Neural cell (in vitro differentiated cells): ENCODE measurements around the gene TGFBR3. TPM values are rescaled to one million over a fixed set of nuclear protein-coding genes. Genes with fewer than 3 reads are reported as not detected.

Source experiments
- H2AFZ ChIP-seq: fragments of 200-600, 300-800 bp; sonication (generic), shearing (Covaris generic); 2 replicates; pipeline ENCODE4 v1.6.0; 2014; ENCODE audit warnings: low read depth, mild to moderate bottlenecking, antibody characterized with exemption, low read length, moderate library complexity
- H3F3A ChIP-seq: fragments of 200-600 bp; shearing (Covaris generic); 2 replicates; pipeline ENCODE4 v1.6.1; 2016; ENCODE audit warnings: mild to moderate bottlenecking, moderate library complexity, mixed read lengths, antibody characterized with exemption, low read length; ENCODE audit not compliant: insufficient read depth, poor library complexity, severe bottlenecking
- H3K27ac ChIP-seq: fragments of 200-600, 300-800 bp; sonication (generic), shearing (Covaris generic); 2 replicates; pipeline ENCODE4 v1.5.1; 2014; ENCODE audit warnings: mild to moderate bottlenecking, low read length, moderate library complexity
- H3K27me3 ChIP-seq: fragments of 300-800, 200-600 bp; sonication (generic), shearing (Covaris generic); 2 replicates; pipeline ENCODE4 v1.6.0; 2014; ENCODE audit warnings: mild to moderate bottlenecking, low read depth, low read length, moderate library complexity; ENCODE audit not compliant: insufficient read depth
- H3K36me3 ChIP-seq: fragments of 300-800, 200-600 bp; sonication (generic), shearing (Covaris generic); 2 replicates; pipeline ENCODE4 v1.5.1; 2014; ENCODE audit warnings: mild to moderate bottlenecking, antibody characterized with exemption, low read length, moderate library complexity; ENCODE audit not compliant: insufficient read depth
- H3K4me2 ChIP-seq: fragments of 300-800, 200-600 bp; sonication (generic), shearing (Covaris generic); 2 replicates; pipeline ENCODE4 v1.6.0; 2014; ENCODE audit warnings: mild to moderate bottlenecking, low read length
- H3K4me3 ChIP-seq: fragments of 300-800, 200-600 bp; sonication (generic), shearing (Covaris generic); 2 replicates; pipeline ENCODE4 v1.5.1; 2014; ENCODE audit warnings: mild to moderate bottlenecking, low read length, moderate library complexity
- H3K79me2 ChIP-seq: fragments of 200-600 bp; shearing (Covaris generic); replicated peaks from 2 replicates; pipeline ENCODE4 v1.6.0; 2014; ENCODE audit warnings: mild to moderate bottlenecking, low read length, moderate library complexity; ENCODE audit not compliant: insufficient read depth
- H3K9ac ChIP-seq: fragments of 300-800, 200-600 bp; sonication (generic), shearing (Covaris generic); 2 replicates; pipeline ENCODE4 v1.6.1; 2016; ENCODE audit warnings: mild to moderate bottlenecking, low read length, mixed read lengths
- H3K9me2 ChIP-seq: fragments of 200-600 bp; shearing (Covaris generic); 2 replicates; pipeline ENCODE4 v1.6.1; 2016; ENCODE audit warnings: mild to moderate bottlenecking, low read length, mixed read lengths; ENCODE audit not compliant: insufficient read depth
- H3K9me3 ChIP-seq: fragments of 200-600, 300-800 bp; sonication (generic), shearing (Covaris generic); 2 replicates; pipeline ENCODE4 v1.6.1; 2016; ENCODE audit warnings: mild to moderate bottlenecking, mixed run types, low read length, moderate library complexity, mixed read lengths
- H4K20me1 ChIP-seq: fragments of 200-600 bp; shearing (Covaris generic); 2 replicates; pipeline ENCODE4 v1.6.1; 2016; ENCODE audit warnings: mild to moderate bottlenecking, mixed run types; ENCODE audit not compliant: insufficient read depth
- EP300 ChIP-seq: fragments of 450-650 bp; conservative IDR thresholded peaks from 2 replicates; pipeline ENCODE4 v1.6.1; 2014; ENCODE audit warnings: antibody characterized with exemption, mild to moderate bottlenecking, moderate library complexity; ENCODE audit not compliant: poor library complexity, severe bottlenecking
- EZH2 ChIP-seq: fragments of 200-600, 300-800 bp; shearing (Covaris generic), sonication (generic); IDR thresholded peaks from 2 replicates; pipeline ENCODE4 v1.6.1; 2014; ENCODE audit warnings: antibody characterized with exemption, low read length, borderline replicate concordance, mild to moderate bottlenecking; ENCODE audit not compliant: insufficient read depth, poor library complexity, severe bottlenecking
- MXI1 ChIP-seq: fragments of 450-650 bp; conservative IDR thresholded peaks from 2 replicates; pipeline ENCODE4 v1.6.1; 2014; ENCODE audit warnings: antibody characterized with exemption, mild to moderate bottlenecking; ENCODE audit not compliant: poor library complexity, severe bottlenecking
- POLR2AphosphoS5 ChIP-seq: IDR thresholded peaks from 2 replicates; pipeline ENCODE4 v1.6.1; 2012
- RAD21 ChIP-seq: fragments of 450-650 bp; conservative IDR thresholded peaks from 2 replicates; pipeline ENCODE4 v1.6.1; 2014; ENCODE audit warnings: antibody characterized with exemption, mild to moderate bottlenecking, moderate library complexity
- SMC3 ChIP-seq: fragments of 450-650 bp; conservative IDR thresholded peaks from 2 replicates; pipeline ENCODE4 v1.6.1; 2014; ENCODE audit warnings: antibody characterized with exemption, mild to moderate bottlenecking, moderate library complexity; ENCODE audit not compliant: poor library complexity
- TAF1 ChIP-seq: IDR thresholded peaks from 2 replicates; pipeline ENCODE4 v1.6.1; 2012; ENCODE audit warnings: low read depth
- polyA plus RNA-seq: library from polyadenylated mRNA; depleted of rRNA; stranded (reverse); fragments of >200 nt; gene quantifications from 2 replicates; pipeline ENCODE4 v1.2.3, GENCODE V29; 2014
- TF ChIP-seq, protein P1 (sequence below): fragments of 450-650 bp; IDR thresholded peaks from 2 replicates; pipeline ENCODE4 v1.5.1; 2014; ENCODE audit warnings: antibody characterized with exemption, mild to moderate bottlenecking, moderate library complexity; ENCODE audit not compliant: poor library complexity, severe bottlenecking
- TF ChIP-seq, protein P2 (sequence below): IDR thresholded peaks from 2 replicates; pipeline ENCODE4 v1.6.1; 2012; ENCODE audit warnings: borderline replicate concordance

The TGFBR3 gene
- polyA plus RNA-seq, 1 donor from 2014 or later: 0.25 TPM

DNA sequence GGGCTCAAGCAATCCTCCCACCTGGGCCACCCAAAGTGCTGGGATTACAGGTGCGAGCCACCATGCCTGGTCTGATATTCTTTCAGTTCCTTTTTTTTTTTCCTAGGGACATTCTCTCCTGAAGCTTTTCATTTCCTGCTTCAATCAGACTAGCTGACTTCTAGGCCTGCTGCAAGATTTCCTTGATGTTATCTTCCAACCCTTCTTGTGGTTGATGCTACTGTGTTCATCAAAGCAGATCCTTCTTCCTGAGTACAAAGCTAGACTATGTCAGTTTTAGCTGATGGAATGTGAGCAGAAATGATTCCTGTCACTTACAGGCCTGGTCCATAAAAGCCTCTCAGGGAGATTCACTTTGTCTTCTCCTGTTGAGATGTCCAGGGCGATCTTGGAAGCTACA is 238.9 kb downstream of the TGFBR3 start:
- TF ChIP-seq, protein P1, sequence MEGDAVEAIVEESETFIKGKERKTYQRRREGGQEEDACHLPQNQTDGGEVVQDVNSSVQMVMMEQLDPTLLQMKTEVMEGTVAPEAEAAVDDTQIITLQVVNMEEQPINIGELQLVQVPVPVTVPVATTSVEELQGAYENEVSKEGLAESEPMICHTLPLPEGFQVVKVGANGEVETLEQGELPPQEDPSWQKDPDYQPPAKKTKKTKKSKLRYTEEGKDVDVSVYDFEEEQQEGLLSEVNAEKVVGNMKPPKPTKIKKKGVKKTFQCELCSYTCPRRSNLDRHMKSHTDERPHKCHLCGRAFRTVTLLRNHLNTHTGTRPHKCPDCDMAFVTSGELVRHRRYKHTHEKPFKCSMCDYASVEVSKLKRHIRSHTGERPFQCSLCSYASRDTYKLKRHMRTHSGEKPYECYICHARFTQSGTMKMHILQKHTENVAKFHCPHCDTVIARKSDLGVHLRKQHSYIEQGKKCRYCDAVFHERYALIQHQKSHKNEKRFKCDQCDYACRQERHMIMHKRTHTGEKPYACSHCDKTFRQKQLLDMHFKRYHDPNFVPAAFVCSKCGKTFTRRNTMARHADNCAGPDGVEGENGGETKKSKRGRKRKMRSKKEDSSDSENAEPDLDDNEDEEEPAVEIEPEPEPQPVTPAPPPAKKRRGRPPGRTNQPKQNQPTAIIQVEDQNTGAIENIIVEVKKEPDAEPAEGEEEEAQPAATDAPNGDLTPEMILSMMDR: no peak
- TF ChIP-seq SMC3 (no peak), MXI1 (no peak), TAF1 (no peak), EZH2 (no peak), RAD21 (no peak), EP300 (no peak), POLR2AphosphoS5 (no peak)
- TF ChIP-seq, protein P2, sequence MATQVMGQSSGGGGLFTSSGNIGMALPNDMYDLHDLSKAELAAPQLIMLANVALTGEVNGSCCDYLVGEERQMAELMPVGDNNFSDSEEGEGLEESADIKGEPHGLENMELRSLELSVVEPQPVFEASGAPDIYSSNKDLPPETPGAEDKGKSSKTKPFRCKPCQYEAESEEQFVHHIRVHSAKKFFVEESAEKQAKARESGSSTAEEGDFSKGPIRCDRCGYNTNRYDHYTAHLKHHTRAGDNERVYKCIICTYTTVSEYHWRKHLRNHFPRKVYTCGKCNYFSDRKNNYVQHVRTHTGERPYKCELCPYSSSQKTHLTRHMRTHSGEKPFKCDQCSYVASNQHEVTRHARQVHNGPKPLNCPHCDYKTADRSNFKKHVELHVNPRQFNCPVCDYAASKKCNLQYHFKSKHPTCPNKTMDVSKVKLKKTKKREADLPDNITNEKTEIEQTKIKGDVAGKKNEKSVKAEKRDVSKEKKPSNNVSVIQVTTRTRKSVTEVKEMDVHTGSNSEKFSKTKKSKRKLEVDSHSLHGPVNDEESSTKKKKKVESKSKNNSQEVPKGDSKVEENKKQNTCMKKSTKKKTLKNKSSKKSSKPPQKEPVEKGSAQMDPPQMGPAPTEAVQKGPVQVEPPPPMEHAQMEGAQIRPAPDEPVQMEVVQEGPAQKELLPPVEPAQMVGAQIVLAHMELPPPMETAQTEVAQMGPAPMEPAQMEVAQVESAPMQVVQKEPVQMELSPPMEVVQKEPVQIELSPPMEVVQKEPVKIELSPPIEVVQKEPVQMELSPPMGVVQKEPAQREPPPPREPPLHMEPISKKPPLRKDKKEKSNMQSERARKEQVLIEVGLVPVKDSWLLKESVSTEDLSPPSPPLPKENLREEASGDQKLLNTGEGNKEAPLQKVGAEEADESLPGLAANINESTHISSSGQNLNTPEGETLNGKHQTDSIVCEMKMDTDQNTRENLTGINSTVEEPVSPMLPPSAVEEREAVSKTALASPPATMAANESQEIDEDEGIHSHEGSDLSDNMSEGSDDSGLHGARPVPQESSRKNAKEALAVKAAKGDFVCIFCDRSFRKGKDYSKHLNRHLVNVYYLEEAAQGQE: no peak
- Histone ChIP-seq H3K4me2 (no peak overlapping the region), H2AFZ (no peak overlapping the region), H3K4me3 (no peak overlapping the region), H3K27ac (no peak overlapping the region), H3F3A (no peaks in the 10 kb centered on the region), H3K36me3 (no peaks in the 10 kb centered on the region), H3K9ac (no peak overlapping the region), H3K9me2 (no peaks in the 10 kb centered on the region), H3K9me3 (no peaks in the 10 kb centered on the region), H3K27me3 (no peaks in the 10 kb centered on the region), H4K20me1 (no peaks in the 10 kb centered on the region), H3K79me2 (no peaks in the 10 kb centered on the region)

GRCh38 chr1:91645031-91645430 is 240.9 kb downstream of the TGFBR3 start:
- Histone ChIP-seq H3K9ac (no peak overlapping the region), H2AFZ (no peak overlapping the region), H3K79me2 (no peaks in the 10 kb centered on the region), H3K4me2 (no peak overlapping the region), H3K4me3 (no peak overlapping the region), H3K9me2 (no peaks in the 10 kb centered on the region), H3K36me3 (no peaks in the 10 kb centered on the region), H3F3A (no peaks in the 10 kb centered on the region), H3K9me3 (peaks cover 3% of the 10 kb centered on the region), H4K20me1 (no peaks in the 10 kb centered on the region), H3K27ac (no peak overlapping the region), H3K27me3 (no peaks in the 10 kb centered on the region)
- TF ChIP-seq, protein P1: no peak
- TF ChIP-seq EP300 (no peak), EZH2 (no peak), POLR2AphosphoS5 (no peak), MXI1 (no peak), RAD21 (no peak), TAF1 (no peak), SMC3 (no peak)
- TF ChIP-seq, protein P2: no peak
